ENCODE measurements around the gene TMEM179.
"Not testable (repeated sequence)": the region's sequence is repeated elsewhere in the genome, so short reads cannot be mapped to it uniquely, and the experiment has no call there.

TMEM179 gene

GRCh38 chr14:104604458-104605449, at the start of gene TMEM179:
TMEM179 (minus strand) TSS chr14:104604772; CDS start chr14:104604741, 31 bp downstream.
- peaks cover 33% of the 10 kb centered on the region for H3K27me3 ChIP-seq (ENCODE audit: insufficient read depth, low read length)
- H3K36me3 ChIP-seq (ENCODE audit: insufficient read depth, low read length), result no peaks in the 10 kb centered on the region
- peak within 1 kb of the TSS; percentile 57 for H3K4me3 ChIP-seq (ENCODE audit: low read length)
- peaks cover 12% of the 10 kb centered on the region for H3K4me1 ChIP-seq (ENCODE audit: insufficient read depth, low read length)
- peak within 1 kb of the TSS; percentile 88 for H2AFZ ChIP-seq (ENCODE audit: low read depth, low read length)
- peaks cover 3% of the 10 kb centered on the region for H3K9me3 ChIP-seq (ENCODE audit: low read length)

DNA sequence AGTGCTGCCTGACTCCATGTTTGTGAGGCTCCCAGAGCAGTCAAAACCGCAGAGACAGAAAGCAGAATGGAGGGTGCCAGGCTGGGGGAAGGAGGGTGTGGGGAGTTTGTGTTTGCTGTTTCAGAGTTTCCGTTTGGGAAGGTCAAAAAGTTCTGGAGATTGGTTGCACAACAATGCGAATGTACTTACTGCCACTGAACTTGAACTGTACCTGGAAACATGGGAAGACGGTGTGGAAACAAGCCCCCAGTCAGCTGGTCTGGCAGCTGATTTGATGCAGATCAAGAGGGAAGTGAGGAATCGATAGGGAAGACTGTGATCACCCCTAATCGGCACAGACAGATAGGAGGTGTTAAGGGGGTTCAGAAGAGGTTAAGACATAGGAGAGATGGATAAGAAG, 49.5 kb upstream of the TMEM179 start:
- H3K36me3 ChIP-seq (ENCODE audit: insufficient read depth, low read length), result no peaks in the 10 kb centered on the region
- H3K9me3 ChIP-seq (ENCODE audit: low read length), result peaks cover 10% of the 10 kb centered on the region
- no peak overlapping the region for H2AFZ ChIP-seq (ENCODE audit: low read depth, low read length)
- peaks cover 3% of the 10 kb centered on the region for H3K4me1 ChIP-seq (ENCODE audit: insufficient read depth, low read length)
- no peak overlapping the region for H3K4me3 ChIP-seq (ENCODE audit: low read length)
- H3K27me3 ChIP-seq (ENCODE audit: insufficient read depth, low read length), result no peaks in the 10 kb centered on the region

DNA sequence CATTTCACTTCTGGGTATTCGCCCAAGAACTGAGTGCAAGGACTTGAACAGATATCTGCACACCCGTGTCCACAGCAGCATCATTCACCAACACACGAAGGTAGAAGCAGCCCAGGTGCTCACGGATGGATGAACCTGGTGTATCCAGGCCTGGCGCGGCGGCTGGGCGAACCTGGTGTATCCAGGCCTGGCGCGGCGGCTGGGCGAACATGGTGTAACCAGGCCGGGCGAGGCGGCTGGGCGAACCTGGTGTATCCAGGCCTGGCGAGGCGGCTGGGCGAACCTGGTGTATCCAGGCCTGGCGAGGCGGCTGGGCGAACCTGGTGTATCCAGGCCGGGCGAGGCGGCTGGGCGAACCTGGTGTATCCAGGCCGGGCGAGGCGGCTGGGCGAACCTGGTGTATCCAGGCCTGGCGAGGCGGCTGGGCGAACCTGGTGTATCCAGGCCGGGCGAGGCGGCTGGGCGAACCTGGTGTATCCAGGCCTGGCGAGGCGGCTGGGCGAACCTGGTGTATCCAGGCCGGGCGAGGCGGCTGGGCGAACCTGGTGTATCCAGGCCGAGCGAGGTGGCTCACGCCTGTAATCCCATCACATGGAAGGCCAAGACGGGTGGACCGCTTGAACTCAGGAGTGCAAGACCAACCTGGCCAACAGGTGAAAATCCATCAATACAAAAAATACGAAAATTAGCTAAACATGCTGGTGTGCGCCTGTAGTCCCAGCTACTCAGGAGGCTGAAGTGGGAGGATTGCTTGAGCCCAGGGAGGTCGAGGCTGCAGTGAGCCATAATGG, 48.8 kb upstream of the TMEM179 start:
- H3K4me1 ChIP-seq (ENCODE audit: insufficient read depth, low read length); H3K27me3 ChIP-seq (ENCODE audit: insufficient read depth, low read length); H2AFZ ChIP-seq (ENCODE audit: low read depth, low read length); H3K9me3 ChIP-seq (ENCODE audit: low read length); H3K4me3 ChIP-seq (ENCODE audit: low read length); H3K36me3 ChIP-seq (ENCODE audit: insufficient read depth, low read length): not testable (repeated sequence)

GRCh38 chr14:104652386-104652785, 47.8 kb upstream of the TMEM179 start:
- peaks cover 10% of the 10 kb centered on the region for H3K9me3 ChIP-seq (ENCODE audit: low read length)
- no peaks in the 10 kb centered on the region for H3K36me3 ChIP-seq (ENCODE audit: insufficient read depth, low read length)
- H3K4me3 ChIP-seq (ENCODE audit: low read length), result no peak overlapping the region
- H2AFZ ChIP-seq (ENCODE audit: low read depth, low read length), result no peak overlapping the region
- peaks cover 3% of the 10 kb centered on the region for H3K4me1 ChIP-seq (ENCODE audit: insufficient read depth, low read length)
- H3K27me3 ChIP-seq (ENCODE audit: insufficient read depth, low read length), result no peaks in the 10 kb centered on the region

DNA sequence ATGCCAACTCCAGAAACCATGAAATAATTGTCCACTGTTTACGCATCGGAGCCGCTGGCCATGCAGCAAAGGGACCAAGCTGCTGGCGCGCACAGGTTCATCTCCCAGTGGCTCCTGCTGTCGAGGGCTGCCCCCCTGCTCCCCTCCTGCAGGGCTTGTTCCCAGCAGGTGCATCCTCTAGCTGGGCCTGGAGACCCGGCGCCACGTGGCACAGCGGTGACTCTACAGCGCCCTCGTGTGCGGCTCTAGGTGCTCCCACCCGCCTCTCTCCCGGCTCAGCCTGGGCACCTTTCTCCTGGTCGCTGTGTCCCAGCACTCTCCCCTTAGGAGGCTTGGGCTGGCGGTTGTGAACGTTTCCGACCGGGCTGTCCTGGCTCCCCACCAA, 47.3 kb upstream of the TMEM179 start:
- no peak overlapping the region for H3K4me3 ChIP-seq (ENCODE audit: low read length)
- no peaks in the 10 kb centered on the region for H3K36me3 ChIP-seq (ENCODE audit: insufficient read depth, low read length)
- peaks cover 3% of the 10 kb centered on the region for H3K4me1 ChIP-seq (ENCODE audit: insufficient read depth, low read length)
- peaks cover 10% of the 10 kb centered on the region for H3K9me3 ChIP-seq (ENCODE audit: low read length)
- no peak overlapping the region for H2AFZ ChIP-seq (ENCODE audit: low read depth, low read length)
- H3K27me3 ChIP-seq (ENCODE audit: insufficient read depth, low read length), result no peaks in the 10 kb centered on the region

GRCh38 chr14:104650981-104651875, 46.7 kb upstream of the TMEM179 start:
- H3K9me3 ChIP-seq (ENCODE audit: low read length), result peaks cover 10% of the 10 kb centered on the region
- H3K36me3 ChIP-seq (ENCODE audit: insufficient read depth, low read length), result no peaks in the 10 kb centered on the region
- no peak overlapping the region for H2AFZ ChIP-seq (ENCODE audit: low read depth, low read length)
- peaks cover 3% of the 10 kb centered on the region for H3K4me1 ChIP-seq (ENCODE audit: insufficient read depth, low read length)
- H3K4me3 ChIP-seq (ENCODE audit: low read length), result no peak overlapping the region
- H3K27me3 ChIP-seq (ENCODE audit: insufficient read depth, low read length), result no peaks in the 10 kb centered on the region

DNA sequence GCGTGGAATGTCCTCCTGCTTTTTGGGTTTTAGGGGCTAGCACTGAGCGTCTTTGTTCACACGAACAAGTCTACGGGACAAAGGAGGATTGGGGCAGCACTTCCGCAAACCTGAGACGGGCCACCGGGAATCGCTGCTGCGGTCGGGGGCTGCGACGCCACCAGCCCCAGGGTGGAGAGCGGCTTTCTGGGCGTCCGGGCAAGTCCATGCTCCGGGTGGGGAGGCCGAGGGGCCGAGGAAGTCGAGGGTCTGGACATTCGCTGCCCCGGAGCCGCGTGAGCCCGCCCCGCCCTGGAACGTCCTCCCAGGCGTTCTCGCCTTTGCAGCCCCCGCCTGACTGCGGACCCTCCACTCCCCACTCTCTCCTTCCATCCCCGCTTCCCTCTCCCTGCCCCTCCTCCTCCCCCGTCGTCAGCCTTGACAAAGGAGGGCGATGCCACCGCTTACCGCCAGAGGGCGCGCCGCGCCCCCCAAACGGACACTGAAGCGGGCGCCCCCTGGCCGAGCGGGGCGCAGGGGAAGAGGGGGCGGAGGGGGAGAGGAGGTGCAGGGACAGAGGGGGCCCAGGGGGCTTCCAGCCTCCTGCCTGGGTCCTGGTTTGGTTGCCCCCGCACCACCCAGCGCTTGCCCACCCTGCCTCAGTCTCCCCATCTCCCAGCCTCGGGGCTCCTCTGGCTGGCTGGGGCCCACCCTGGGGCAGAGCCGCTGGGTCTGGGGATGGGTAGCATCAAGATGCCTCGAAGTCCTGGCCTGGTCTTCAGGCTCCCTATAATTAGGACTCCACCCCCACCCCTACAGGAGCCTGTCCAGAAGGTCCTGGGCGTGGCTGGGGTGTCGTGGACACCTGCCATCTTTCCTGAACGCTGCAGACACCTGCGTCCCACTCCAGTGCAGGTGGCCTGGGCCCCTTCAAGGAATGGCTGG, 45.7 kb upstream of the TMEM179 start:
- Histone ChIP-seq H3K4me3 (ENCODE audit: low read length) (peak overlapping the region; percentile 27), H3K36me3 (ENCODE audit: insufficient read depth, low read length) (no peaks in the 10 kb centered on the region), H3K4me1 (ENCODE audit: insufficient read depth, low read length) (peaks cover 3% of the 10 kb centered on the region), H2AFZ (ENCODE audit: low read depth, low read length) (peak overlapping the region; percentile 65), H3K27me3 (ENCODE audit: insufficient read depth, low read length) (no peaks in the 10 kb centered on the region), H3K9me3 (ENCODE audit: low read length) (peaks cover 10% of the 10 kb centered on the region)

- Histone ChIP-seq H3K9me3 (ENCODE audit: low read length) (peaks cover 5% of the 10 kb centered on the region), H2AFZ (ENCODE audit: low read depth, low read length) (no peak overlapping the region), H3K4me3 (ENCODE audit: low read length) (no peak overlapping the region), H3K27me3 (ENCODE audit: insufficient read depth, low read length) (no peaks in the 10 kb centered on the region), H3K4me1 (ENCODE audit: insufficient read depth, low read length) (peaks cover 7% of the 10 kb centered on the region), H3K36me3 (ENCODE audit: insufficient read depth, low read length) (no peaks in the 10 kb centered on the region)
These were observed 43.0 kb upstream of the TMEM179 start for GRCh38 chr14:104647467-104648043.

GRCh38 chr14:104644656-104645378, 40.2 kb upstream of the TMEM179 start:
- Histone ChIP-seq H3K4me1 (ENCODE audit: insufficient read depth, low read length) (peaks cover 4% of the 10 kb centered on the region), H3K36me3 (ENCODE audit: insufficient read depth, low read length) (no peaks in the 10 kb centered on the region), H3K9me3 (ENCODE audit: low read length) (peaks cover 2% of the 10 kb centered on the region), H3K27me3 (ENCODE audit: insufficient read depth, low read length) (no peaks in the 10 kb centered on the region), H3K4me3 (ENCODE audit: low read length) (no peak overlapping the region), H2AFZ (ENCODE audit: low read depth, low read length) (no peak overlapping the region)

DNA sequence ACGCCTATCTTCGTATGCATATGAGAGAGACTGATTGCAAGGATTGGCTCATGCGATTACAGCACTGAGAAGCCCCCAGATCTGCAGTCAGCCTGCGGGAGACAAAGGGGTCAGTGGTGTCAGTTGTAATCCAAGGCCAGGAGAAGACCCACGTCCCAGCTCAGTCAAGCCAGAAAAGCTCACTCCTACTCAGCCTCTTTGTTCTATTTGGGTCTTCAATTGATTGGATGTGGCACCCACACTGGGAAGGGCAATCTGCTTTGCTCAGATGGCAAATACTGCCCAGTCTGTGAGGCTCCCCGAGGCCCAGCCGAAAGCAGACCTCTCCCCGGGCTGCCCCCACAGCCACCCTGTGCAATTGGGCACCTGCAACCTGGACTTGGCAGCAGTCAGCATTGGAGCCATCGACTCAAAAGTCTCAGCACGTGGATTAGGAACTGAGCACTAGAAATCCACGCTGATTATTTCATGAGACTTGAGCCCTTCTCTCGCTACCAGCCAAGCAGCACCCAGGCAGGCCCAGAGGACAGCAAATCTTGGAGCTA, 39.6 kb upstream of the TMEM179 start:
- Histone ChIP-seq H3K36me3 (ENCODE audit: insufficient read depth, low read length) (no peaks in the 10 kb centered on the region), H3K9me3 (ENCODE audit: low read length) (peaks cover 2% of the 10 kb centered on the region), H3K4me1 (ENCODE audit: insufficient read depth, low read length) (peaks cover 3% of the 10 kb centered on the region), H2AFZ (ENCODE audit: low read depth, low read length) (no peak overlapping the region), H3K4me3 (ENCODE audit: low read length) (no peak overlapping the region), H3K27me3 (ENCODE audit: insufficient read depth, low read length) (no peaks in the 10 kb centered on the region)

DNA sequence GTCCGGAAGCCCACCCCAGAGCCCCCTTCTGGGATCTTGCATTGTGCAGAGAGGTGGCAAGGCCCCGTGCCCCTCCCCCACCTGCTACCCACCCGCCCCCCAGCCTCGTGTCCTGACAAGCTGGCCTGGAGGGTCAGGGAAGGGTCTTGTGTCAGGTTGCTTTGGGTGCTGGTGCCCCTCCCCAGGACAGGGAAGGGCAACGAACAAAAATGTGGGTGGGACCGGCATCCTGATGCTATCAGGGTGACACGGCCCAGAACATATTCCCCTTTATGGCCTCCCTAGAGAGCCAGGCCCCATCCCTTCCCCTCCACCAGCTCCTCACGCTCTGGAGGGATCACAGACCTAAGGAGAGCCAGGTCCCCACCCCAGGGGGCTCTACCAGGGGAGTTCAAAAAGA, 38.7 kb upstream of the TMEM179 start:
- H3K36me3 ChIP-seq (ENCODE audit: insufficient read depth, low read length), result no peaks in the 10 kb centered on the region
- peaks cover 6% of the 10 kb centered on the region for H3K4me1 ChIP-seq (ENCODE audit: insufficient read depth, low read length)
- no peak overlapping the region for H3K4me3 ChIP-seq (ENCODE audit: low read length)
- H2AFZ ChIP-seq (ENCODE audit: low read depth, low read length), result no peak overlapping the region
- H3K9me3 ChIP-seq (ENCODE audit: low read length), result peaks cover 2% of the 10 kb centered on the region
- H3K27me3 ChIP-seq (ENCODE audit: insufficient read depth, low read length), result no peaks in the 10 kb centered on the region
